NCI-H748 (cell line): ENCODE results near the gene ABHD4.
"Not testable (repeated sequence)": the region's sequence is repeated elsewhere in the genome, so short reads cannot be mapped to it uniquely, and the experiment has no call there.

Experiments
- DNase-seq: peaks from one replicate; lab custom pipeline; 2025; ENCODE audit not compliant: unreplicated experiment; lab: John Stamatoyannopoulos, UW

Gene ABHD4

DNA sequence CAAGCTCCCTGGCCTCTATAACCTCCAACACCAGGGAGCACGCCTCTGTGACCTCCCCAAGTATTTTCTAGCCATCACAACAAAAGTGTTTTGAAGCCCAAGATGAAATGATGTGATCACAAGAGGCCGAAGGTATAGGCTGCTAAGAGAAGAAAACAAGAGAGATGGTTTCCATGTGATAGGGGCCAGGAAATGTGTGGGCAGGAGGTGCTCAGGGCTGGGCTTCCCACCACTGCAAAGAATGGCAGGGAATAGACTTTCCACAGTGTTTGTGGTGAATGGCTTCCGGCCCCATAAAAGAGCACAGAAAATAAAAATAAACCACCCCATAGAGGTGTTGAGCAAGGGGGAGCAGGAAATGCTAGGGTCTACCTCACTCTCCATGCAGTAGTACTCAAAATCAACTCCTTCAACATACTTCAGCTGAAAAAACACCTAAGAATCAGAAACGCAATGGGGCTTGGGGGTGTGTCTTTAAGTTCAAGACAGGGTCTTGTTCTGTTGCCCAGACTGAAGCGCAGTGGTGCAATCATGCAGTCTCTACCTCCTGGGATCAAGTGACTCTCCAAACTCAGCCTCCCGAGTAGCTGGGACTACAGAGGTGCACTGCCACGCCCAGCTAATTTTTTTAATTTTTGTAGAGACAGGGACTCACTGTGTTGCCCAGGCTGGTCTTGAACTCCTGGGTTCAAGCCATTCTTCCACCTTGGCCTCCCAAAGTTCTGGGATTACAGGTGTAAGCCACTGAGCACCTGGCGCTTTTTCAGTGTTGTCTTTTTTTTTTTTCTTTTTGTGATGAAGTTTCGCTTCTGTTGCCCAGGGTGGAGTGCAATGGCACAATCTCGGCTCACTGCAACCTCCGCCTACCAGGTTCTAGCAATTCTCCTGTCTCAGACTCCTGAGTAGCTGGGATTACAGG, 36.2 kb upstream of the ABHD4 start:
- DNase-seq: no peak

DNA sequence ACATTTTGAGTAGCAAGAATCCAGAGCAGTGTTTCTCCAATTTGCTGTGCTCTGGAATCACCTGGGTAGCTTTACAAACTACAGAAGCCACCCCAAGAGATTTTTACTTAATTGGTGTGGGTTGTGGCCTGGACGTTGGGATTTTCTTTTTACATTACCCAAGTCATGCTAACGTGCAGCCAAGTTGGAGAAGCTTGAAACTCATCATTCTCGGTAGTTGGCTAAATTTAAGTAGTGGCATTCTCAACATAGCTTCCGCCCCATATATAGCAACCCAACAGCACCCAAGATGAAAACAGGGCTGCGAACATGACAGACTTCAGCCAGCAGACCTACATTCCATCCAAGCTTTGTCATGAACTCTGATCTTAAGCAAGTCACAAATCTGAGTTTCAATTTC, 34.1 kb upstream of the ABHD4 start:
- DNase-seq: no peak

DNA sequence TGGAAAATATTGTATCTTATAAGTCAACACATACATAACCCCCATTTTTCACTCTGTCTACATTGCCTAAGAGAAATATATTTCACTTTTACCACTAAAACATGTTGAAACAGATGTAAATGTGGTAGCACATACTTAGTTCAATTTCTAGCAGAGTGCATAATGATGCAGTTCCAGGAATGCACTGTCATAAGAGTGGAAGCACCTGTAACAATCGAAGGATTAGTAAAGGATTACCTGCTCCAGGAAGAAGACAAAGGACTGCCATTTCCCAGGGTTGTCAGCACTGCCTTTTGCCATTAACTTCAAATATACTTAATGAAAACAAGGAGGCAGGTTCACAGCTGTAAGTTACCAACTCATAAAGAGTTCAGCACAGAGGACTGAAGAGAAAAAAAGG, 33.6 kb upstream of the ABHD4 start:
- DNase-seq: no peak

- DNase-seq: no peak
Measured at GRCh38 chr14:22565391-22565945, 32.6 kb upstream of the ABHD4 start.

DNA sequence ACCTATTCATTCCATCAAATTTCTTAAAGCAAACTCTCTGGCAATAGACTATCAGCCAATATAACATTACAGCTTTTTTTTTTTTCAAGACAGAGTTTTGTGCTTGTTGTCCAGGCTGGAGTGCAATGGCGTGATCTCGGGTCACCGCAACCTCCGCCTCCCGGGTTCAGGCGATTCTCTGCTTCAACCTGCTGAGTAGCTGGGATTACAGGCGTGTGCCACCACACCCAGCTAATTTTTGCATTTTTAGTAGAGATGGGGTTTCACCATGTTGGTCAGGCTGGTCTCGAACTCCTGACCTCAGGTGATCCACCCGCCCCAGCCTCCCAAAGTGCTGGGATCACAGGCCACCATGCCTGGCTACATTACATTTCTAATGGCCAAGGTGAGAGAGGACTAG, 31.8 kb upstream of the ABHD4 start:
- DNase-seq: not testable (repeated sequence)

- DNase-seq: no peak
Measured at GRCh38 chr14:22566845-22567244, 31.3 kb upstream of the ABHD4 start.

GRCh38 chr14:22567437-22567836, 30.7 kb upstream of the ABHD4 start:
- DNase-seq: no peak

GRCh38 chr14:22569106-22569736, 28.9 kb upstream of the ABHD4 start:
- DNase-seq: no peak

DNA sequence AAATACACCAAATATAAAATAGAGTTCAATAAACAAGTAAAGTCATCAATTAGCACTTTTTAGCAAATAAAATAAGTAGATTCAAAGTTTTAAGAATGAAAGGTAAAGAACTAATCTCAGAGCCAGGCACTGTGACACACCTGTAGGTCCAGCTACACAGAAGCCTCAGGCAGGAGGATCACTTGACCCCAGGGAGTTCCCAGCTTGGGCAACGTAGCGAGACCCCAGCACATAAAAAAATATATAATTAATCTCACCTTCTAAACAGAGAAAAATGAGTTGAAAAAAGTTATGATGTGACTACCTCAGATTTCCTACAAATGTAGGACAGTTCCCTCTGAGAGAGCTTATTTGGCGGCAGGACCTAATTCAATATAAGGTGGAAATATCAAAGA, 28.4 kb upstream of the ABHD4 start:
- DNase-seq: no peak

GRCh38 chr14:22570132-22570949, 27.8 kb upstream of the ABHD4 start:
- peak; percentile 78 for DNase-seq

DNA sequence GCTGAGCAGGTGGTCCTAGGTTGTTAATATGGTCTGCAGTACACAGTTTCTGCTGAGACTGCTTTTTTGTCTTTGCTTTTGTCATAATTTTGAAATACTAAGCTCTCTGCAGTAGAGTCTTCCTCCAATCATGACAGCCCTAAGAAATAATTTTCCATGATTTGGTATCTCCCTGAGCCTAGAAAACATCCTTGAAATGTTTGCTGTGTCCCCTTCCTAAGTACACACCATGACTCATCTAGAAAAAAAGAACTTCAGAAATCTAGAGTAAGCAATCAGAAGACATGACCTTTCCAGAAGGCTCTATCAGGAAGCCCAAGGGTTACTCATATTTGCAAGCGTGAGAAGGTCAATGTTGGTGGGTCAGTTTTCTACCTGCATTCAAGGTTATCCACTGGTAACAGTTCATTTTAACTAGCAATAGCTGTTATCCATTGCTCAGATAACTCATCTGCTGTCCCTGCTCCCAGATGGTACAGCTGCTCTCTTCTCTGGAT, 25.5 kb upstream of the ABHD4 start:
- no peak for DNase-seq

- DNase-seq: no peak
Measured at GRCh38 chr14:22573804-22574203, 24.3 kb upstream of the ABHD4 start.

DNA sequence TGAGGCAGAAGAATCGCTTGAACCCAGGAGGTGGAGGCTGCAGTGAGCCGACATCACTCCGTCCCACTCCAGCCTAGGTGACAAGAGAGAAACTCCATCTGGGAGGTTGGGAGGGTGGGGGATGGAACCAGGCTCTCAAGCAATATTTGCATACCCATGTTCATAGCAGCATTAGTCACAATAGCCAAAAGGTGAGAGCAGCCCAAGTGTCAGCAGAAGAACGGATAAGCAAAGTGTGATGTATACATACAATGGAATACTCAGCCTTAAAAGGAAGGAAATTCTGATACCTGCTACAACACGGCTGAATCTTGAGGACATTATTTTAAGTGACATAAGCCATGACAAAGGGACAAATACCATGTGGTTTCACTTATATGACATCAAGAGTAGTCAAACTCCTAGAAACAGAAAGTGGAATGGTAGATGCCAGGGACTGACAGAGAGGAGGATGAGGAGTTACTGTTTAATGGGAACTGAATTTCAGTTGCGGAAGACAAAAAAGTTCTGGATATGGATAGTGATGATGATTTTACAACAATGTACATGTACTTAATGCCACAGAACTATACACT, 20.7 kb upstream of the ABHD4 start:
- DNase-seq: no peak

- peak; percentile 26 for DNase-seq
Measured at GRCh38 chr14:22579236-22579635, 18.9 kb upstream of the ABHD4 start.

DNA sequence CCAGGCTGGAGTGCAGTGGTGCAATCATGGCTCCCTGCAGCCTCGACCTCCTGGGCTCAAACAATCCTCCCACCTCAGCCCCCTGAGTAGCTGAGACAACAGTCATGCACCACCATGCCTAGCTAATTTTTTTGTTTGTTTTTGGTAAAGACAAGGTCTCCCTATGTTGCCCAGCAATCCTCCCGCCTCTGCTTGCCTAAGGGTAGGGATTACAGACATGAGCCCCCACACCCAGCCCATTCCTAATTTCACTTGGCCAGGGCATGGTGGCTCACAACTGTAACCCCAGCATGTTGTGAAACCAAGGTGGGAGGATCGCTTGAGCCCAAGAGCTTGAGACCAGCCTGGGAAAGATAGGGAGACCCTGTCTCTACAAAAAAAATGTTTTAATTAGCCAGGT, 18.2 kb upstream of the ABHD4 start:
- DNase-seq: no peak

DNA sequence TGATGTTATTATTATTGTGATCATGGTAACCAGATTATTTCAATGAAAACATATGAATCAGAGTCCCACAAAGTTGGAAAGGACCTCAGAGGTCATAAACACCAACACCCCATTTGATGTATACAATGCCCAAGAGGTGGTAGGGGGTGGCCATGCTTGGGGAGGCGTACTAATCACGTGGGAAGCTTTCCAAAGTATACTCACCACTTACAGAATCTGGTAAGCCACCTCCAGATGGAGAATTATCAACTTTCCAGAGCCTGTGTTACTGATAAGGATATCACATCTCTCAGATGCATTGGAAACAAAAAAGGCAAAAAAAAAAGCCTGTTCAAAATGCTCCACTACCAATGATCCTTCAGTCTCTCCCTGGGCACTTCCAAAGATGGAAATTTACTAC, 17.5 kb upstream of the ABHD4 start:
- DNase-seq: no peak

- DNase-seq: no peak
Measured at GRCh38 chr14:22583994-22584393, 14.1 kb upstream of the ABHD4 start.

GRCh38 chr14:22587247-22587646, 10.9 kb upstream of the ABHD4 start:
- no peak for DNase-seq

DNA sequence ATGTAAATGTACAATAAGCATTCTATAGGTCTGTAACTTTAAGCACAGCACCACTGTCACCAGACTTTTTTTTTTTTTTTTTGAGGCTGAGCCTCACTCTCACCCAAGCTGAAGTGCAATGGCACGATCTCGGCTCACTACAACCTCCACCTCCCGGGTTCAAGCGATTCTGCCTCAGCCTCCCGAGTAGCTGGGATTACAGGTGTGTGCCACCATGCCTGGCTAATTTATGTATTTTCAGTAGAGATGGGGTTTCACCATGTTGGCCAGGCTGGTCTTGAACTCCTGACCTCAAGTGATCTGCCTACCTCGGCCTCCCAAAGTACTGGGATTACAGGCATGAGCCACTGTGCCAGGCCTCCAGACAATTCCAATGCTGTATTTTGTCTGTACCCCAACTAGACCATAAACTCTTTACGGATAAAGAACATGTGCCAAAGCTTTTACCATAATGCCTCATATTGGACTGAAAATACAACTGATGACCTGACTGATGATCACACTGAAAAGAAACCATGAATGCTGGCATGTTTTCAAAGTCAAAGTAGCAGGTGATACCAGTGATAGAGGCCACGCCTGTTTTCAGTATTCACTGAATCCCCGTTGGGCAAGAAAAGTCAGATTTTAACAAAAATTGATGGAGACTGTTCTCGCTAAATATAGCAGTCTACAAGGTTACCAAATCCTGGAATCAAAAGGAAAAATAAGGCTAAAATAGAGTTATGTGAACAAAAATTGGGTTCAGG, 10.2 kb upstream of the ABHD4 start:
- not testable (repeated sequence) for DNase-seq

DNA sequence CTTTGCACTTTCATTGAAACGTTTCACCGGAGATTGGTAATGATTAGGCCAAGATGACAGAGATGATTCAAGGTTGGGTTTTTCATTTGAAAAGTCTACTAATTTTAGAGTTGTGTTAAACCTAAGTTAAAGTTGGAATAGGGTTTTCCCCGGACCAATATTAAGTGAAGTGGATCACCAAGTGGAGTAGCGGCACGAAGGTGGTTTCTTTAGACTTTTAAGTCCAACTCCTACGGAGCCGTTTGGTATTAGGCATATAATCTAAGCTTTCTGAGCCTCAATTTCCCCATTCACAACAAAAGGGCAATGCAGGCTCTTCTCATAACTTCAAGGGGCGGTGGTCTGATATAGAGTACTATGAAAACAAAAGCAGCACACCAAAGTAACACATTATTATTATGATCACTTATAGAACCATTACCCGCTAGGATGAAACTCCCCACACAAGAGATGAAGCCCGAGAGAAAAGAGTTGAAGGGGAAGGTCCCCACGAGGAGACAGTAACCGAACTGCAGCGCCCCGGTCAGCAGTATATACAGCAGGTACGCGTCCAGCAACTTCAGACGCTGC, 9.5 kb upstream of the ABHD4 start:
- DNase-seq: no peak
